HG03565 (cell line): ENCODE results near the gene PLCB2.

Source experiments
- ATAC-seq: cut with Tn5 transposase; IDR thresholded peaks from one replicate; pipeline ENCODE4 v1.9.1; 2021; ENCODE audit warnings: mild to moderate bottlenecking, moderate library complexity; ENCODE audit not compliant: unreplicated experiment

The PLCB2 gene

DNA sequence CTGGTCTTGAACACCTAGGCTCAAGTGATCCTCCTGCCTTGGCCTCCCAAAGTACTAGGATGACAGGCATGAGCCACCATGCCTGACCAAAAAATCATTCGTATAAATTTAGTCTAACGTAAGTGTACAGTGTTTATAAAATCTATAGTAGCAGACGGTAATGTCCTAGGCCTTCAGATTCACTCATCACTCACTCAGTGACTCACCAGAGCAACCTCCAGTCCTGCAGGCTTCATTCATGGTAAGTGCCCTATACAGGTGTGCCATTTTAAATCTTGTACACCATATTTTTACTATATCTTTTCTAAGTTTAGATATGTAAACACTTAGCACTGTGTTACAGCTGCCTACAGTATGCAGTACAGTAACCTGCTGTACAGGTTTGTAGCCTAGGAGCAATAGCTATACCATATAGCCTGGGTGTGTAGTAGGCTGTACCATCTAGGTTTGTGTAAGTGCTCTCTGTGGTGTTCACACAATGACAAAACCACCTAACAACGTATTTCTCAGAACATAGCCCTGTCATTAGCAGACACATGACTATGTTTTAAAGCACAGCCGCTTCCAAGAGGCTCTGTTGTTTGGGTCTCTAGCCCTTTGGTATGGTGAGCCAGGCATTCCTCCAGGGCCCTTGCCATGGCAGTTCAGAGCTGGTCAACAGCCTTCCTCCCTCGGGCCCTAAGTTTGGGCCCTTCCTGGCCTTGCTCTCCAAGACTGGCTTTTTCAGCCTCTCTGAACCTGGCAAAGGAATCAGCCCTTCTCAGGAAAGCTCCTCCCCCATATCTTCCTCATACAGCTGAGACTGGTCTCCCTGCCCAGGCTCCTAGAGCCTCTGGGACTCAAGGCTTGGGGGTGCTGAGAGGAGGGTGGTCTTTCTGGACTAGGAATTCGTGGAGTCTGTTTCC lies 34.9 kb upstream of the PLCB2 start:
- no peak for ATAC-seq

DNA sequence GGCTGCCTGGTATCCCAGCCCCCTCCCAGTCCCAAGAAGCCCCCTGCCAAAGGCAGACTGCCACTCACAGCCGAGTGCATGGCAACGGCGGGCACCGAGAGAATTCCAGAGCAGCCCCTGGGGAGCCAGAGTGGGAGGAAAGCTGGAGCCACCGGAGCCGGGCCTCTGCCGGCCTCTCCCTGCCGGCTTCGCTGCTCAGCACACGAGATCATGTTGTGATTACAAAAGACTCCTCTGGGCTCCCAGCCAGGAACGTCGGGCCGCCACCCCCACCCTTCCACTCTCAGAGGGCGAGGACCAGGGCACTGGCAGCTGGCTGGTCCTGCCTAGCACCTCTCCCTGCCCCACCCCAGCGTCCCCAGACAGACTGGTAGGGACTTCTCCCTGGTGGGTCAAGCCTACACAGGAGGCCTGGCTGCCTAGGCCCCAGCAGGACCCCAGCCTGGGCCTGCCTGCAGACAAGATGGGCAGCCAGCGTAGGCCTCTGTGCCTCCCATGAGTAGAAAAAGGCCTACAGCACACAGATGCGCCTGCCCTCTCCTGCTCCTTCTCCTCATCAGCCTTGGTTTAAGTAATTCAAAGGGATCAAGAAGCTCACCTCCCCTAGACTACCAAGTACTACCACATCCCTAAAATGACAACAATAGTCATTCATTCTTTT lies 33.1 kb upstream of the PLCB2 start, which contains the start of gene CCDC9B:
Gene CCDC9B, minus strand, starts transcription at position 200 of the 661 bp plus-strand sequence. Its CDS starts 120 bp downstream, at position 80.
- ATAC-seq: no peak

DNA sequence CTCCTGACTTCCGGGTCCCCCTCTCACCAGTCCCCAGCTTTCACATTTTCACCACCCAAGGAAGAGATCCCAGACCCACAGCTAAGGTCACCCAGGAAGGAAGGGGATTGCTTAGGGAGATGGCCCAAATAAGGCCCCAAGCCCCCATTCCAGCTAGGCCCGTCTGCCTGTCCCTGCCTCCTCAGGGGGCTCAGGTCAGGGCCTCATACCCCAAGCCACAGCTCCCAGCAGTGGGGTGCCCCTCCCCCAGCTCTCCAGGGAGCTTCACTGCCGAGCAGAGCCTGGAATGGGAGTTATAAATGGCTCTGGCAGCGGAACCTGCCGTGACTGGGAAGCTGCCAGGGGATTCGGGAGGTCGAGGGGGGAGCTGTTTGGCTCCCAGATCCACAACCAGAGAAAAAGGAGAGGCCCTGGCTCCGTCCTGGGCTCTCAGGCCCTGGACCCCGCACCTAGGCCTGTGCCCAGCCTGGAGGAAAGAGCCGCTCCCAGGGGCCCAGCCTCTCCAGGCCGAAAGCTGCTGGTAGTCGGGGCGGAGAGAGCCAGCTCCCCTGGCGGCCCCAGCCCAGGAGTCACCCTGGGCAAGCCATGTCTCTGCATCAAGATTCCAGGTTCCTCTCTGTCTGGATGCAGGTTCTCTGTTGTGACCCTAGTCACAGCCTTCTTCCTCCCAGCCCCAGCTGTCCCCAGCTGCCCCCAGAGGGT lies 32.5 kb upstream of the PLCB2 start:
- ATAC-seq: no peak

DNA sequence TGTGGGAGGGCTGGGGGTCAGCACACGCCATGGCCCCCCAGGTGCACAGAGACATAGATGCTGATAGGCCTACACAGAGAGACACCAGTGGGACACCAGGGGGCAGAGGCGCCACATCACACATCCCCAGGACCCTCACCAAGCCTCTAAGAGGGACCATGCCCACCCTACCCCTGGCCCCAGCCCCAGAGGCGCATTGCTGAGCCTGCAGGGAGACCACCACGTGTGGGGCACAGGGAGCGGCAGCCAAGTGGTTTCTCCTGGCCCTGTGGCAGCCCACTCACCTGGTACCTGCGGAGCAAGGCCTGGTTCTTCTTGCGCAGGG lies 31.8 kb upstream of the PLCB2 start:
- no peak for ATAC-seq

DNA sequence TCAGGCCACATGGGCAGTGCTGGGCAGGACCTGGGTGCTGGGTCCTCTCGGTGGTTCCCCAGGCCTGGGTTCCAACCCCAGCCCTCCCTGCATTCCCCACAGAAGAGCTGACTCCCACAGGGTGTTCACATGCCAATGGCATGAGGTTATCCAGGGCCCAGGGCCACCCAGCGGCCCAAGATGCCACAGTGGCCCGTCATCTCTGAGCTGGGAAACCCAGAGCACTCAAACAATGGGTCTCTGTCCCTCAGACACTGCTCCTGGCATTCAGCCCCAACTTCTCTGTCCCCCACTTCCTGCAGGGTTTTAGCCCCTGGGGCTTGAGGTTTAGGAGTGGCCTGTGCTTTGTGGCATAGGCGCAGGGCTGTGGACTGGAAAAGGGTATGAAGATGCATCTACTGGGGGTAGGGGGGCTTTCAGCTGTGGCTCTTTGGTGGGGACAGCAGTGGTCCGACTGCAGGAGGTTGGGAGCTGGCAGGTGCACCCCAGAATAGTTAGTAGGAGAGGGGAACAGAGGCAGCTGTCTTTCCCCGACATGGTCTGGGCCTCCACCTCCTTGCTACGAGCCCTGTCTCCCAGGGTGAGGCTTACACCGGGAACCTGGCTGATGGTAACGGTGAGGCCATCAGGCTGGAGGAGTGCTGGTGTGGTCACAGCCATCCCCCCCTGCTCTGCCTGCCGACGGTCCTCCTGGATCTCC lies 31.3 kb upstream of the PLCB2 start:
- no peak for ATAC-seq

DNA sequence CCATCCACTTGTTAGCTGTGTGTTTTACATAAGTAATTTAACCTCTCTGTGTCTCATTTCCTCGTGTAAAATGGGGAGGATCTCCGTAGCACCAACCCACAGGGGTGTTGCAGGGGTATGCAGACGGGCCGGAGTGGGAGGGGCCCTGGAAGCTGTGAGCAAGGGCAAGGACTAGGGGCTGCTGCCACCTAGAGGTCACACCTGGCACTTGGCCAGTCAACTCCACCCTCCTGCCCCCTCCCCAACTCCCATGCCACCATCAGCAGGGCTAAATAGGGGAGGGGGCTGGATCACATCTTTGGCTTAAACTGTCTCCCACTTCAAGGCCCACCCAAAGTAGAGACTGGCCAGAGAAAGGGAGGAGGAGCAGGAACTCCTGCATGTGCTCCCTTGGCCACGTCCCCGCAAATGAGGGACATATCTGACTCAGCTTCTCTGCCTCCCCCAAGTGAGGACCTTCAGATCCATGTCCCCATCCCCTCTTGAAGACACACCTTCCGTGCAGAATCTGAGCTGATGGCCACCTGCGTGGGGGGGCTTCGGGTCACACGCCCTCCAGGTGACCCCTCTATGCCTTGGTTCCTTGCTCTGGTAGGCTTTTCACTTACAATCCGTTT lies 30.4 kb upstream of the PLCB2 start:
- ATAC-seq: peak; percentile 54

DNA sequence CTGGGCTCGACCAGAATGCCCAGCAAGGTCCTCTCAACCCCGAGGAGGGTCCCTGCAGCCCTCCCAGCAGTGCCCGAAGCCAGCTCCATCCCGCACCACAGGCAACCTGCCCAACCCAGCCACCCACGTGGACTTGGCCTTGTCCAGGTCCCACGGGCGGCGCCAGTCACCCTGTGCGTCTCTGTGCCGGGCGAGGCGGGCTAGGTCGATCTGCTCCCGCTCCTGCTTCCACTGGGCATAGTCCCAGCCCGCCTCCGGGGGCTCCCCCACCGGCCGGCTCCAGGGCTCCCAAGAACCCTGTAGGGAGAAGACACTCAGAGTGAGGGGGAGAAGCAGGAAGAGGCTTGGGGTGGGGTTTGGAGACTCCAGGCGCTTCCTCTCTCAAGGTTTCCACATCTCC lies 29.9 kb upstream of the PLCB2 start:
- no peak for ATAC-seq

DNA sequence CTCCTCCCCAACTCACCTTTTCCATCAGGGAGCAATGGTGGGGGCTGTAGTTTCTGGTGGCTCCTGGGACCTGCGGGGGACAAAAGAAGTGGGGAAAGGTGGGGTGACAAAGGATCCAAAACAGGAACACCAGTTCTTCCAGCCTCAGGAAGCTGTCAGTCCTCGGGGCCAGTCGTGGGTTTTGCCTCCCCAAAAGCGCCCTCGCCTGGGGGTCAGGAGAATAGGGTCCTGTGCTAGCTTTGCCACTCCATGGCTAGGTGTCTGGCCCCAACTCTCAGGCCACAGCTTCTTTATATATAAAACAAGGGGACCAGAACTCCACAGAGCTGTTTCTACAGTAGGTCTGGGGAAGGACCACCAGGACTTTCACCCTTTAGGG lies 29.0 kb upstream of the PLCB2 start:
- ATAC-seq: no peak

DNA sequence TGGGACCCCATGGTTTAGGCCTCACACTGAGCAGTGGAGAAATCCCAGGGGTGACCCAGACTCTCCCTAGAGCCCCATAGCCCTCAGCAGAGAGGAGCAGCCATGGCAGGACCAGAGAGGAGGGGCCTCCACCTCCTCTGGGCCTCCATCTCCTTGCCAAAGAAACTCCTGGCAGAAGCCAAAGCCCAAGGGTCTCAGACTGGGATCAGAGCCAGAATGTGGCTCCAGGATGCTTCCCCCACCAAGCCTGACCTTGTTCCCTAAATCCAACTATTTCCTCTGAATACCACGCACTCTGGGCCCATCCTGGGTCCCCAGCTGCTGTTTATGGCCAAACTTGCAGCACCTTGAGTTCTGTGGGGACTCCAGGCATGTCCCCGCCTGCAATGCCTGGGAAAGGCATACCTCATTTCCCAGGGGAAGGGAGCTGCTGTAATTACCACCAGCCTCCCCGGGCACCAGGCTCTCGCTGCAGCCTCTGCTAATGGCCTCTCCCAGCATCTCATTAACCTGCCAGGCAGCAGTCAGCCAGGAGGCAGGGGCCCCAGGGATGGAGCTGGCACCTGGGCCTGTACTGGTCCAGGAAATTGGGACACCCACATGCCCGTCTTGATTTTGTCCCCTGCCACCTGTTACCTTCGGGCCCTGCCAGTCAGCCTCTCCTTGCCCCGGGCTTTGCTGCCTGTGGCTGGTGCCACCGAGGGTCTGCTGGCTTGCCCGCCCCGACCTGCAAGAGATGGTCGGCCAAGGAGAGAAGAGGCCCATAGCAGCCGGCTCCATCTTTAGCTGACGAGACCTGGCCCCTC lies 28.4 kb upstream of the PLCB2 start:
- no peak for ATAC-seq

DNA sequence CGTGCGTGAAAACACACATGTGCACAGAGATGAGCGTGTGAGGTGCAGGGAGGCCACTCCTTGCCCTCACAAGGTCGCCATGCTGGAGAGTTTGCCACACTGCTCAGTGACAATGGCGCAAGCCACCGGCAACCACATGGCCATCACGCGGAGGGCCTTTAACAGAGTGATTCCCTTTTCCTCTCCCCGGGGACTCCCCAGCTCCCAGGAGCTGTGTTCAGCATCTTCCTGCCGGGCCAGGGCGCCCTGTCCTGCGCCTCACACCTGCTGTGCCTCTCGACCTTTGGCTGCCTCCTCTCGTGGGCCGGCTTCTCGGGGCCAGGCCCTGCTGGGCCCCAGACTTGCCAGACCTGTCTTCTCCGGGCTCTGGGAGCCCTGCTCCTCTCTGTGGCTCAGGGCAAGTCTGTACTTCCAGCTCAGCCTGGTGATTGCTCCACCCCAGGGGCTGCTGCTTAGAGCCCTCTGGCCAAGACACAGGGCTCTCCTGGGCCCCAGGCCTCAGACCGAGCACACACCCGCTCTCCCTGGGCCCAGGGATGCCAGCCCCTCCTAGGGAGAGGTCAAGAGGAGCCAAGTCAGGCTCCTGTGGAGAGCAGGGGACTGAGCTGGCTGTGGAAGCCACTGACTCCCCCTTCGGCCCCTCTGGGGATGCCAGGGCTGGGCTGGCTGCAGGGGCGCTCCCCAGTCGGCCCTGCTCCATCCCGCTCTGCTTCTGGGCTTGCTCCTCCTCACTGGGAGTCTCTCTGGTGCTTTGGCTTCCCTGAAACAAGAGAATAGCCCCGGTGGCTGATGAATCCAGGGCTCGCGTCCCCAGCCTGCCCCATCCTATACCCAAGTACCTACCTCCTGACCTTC lies 27.4 kb upstream of the PLCB2 start:
- no peak for ATAC-seq

DNA sequence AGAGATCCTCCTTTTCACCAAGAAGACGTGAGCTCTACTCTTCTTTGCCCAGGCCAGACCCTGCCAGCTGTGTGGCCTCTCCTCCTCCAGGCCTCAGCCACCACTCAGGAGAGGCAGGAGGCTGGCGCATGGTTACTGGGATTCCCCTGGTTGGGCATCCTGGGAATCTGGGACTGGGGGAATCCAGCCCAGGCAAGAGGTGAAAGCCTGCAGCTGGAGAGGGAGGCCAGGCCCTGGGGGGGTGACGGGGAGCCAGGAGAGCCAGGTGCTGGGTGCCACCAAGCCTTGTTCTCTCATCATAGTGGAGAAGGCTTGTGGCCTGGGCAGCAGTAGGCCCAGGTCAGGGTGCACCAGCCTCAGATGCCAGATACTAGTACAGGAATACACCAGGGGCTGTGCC lies 26.8 kb upstream of the PLCB2 start:
- no peak for ATAC-seq

DNA sequence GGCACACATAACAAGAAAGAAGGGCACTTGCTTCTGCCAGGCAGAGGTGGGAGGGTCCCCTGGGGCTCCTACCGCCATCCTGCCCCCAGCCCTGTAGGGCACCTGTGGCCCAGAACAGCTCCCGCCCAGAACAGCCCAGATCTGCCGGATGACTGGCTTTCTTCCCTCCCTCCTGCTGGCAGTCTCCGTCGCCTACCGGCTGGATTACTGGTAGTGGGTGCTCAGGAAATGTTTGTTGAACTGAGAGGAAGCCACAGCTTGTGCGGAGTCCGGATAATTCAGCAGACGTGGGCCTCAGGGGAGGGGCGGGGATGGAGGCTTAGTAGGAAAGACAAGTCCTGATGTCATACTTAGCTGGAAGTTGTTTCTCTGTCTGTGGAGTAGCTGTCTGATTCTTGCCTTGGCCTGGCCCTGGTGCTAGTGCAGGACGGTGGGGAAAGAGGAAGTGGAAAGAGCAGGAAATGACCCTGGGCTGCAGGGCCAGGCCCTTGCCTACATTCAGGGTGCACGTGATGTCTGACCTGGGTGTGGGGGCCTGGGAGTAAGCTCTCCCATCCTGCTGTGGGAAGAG lies 26.3 kb upstream of the PLCB2 start:
- ATAC-seq: no peak

DNA sequence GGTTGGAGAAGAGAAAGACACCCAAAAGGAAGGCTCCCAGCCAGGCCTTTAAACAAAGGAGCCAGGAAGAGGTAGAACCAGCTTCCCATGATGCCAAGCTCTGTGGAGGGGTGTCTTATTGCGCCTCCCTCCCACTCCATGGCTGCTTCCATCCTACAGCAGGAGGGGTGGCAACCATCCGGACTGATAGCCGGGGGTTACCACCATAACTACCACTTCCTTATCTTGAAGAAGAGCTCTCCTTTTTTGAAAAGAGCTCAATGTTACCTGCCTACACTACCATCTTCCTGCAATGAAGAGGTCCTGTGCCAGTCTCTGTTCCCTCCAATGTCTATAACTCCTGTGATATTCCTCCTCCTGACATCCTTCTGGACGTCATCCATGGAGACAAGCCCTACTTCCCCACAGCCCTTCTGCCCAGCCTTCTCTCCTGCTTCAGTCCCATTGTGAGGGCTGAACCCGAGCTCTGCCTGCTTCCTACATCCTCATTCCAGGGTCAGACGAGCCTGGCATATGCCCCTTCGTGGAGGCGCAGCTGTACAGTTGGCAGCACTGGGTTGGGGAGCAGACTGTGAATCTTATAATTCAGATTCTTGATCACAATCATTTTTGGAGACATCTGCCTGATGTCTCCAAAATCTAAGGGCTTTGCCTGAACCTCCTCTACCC lies 24.5 kb upstream of the PLCB2 start:
- no peak for ATAC-seq

DNA sequence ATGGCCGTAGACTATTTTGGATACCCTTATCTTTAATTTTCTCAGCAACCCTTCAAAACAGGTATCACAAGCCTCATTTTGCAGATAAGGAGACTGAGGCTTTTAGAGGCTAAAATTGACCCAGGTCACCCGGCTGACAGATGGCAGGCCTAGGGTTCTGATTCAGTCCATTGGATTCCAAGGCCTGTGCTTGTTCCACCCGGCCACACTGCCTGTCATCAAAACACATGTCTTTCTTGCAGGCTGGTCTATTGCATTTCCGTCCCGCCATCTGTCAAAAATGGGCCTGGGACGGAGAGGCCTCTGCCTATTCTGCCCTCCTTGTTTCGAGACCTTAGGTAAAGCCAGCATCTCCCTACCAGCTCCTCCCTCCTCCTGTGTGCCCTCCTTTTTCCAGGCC lies 23.9 kb upstream of the PLCB2 start:
- ATAC-seq: no peak

DNA sequence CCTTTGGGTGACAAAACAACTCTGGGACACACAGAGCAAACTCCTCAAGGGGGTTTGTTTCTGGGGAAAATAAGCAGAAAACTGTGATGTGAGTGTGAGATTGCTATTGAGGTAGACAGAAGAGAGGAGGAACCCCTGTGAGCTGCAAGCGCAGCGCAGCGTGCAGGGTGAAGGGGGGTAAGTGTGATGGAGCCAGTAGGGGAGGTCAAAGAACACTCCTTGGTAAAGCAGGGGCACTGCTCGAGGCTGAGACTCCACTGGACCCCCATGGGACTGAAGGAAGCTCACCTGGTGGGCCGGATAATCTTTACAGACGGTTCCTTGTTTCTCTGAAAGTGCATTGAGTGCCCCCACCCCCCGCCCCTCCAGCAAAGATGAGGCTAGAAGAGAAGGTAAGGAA lies 23.3 kb upstream of the PLCB2 start:
- ATAC-seq: no peak

DNA sequence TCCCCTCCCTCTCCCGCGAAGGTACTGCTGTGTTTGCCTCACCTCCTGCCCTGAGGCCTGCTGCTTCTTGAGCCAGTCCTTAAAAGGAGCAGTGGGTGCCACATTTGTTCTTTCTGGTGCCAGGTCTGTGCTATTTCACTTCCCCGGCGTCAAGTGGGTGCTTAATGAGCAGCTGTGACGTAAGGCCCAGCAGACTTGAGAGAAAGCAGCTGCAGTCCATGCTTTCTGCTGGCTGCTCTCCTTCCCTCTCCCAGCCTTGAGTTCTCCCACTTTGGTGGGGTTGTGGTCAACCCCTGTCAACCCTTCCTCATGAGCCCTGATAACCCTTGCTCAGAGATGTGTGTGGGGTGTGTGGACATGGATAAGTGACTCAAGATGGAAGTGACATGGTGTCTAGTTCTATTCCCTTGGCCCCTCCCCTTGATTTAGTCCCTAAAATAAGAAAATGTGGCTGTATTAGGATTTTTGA lies 22.7 kb upstream of the PLCB2 start:
- no peak for ATAC-seq

DNA sequence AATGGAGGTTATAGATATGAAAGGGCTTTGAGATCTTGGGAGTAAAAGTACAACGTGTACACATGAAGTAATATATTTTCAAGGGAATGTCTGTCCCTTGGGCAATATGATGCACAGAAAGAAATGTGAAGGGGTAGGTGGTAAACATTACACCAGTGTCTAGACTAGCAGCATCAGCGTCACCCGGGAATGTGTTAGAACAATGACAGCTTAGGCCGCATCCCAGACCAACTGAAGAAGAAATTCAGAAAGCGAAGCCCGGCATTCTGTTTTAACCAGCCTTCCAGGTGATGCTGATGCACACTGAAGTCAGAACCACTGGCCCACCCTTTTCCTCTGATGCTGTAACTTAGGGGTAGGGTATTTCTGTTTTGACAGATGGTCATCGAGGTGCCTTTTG lies 22.1 kb upstream of the PLCB2 start:
- no peak for ATAC-seq

DNA sequence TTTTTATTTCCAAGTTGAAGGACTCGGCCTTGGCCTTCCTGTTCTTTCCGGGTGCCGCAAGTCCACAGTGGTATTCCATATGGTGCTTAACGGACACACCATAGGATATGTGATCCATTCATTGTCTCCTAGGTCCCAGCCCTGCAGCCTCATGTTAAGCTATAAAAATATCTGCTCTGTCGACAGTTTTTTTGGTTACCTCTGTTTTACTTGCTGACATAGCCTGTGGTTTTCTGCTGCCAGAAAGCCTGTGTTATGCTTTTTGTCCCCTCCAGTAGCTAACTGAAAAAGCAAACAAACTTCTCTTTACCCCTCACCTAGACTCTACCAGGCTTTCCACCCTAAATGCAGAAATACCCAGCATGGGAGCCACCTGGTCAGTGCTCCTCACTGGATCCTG lies 21.0 kb upstream of the PLCB2 start:
- ATAC-seq: no peak
